DMS53 treated with DMSO at 0.1 percent for 48 hours (cell line): Measurements from ENCODE around the gene KDM1B.
"Not testable (repeated sequence)": the region's sequence is repeated elsewhere in the genome, so short reads cannot be mapped to it uniquely, and the experiment has no call there.

Source experiments
- DNase-seq: peaks from one replicate; lab custom pipeline; 2025; ENCODE audit not compliant: unreplicated experiment; lab: John Stamatoyannopoulos, UW

KDM1B gene

GRCh38 chr6:18227166-18227565 lies 71.9 kb downstream of the KDM1B start:
- not testable (repeated sequence) for DNase-seq

- not testable (repeated sequence) for DNase-seq
These were observed 73.4 kb downstream of the KDM1B start for GRCh38 chr6:18228590-18228989.

DNA sequence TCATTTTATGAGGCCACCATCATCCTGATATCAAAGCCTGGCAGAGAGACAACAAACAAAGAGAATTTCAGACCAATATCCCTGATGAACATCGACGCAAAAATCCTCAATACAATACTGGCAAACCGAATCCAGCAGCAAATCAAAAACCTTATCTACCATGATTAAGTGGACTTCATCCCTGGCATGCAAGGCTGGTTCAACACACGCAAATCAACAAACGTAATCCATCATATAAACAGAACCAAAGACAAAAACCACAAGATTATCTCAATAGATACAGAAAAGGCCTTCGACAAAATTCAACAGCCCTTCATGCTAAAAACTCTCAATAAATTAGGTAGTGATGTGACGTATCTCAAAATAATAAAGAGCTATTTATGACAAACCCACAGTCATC lies 76.6 kb downstream of the KDM1B start:
- not testable (repeated sequence) for DNase-seq

DNA sequence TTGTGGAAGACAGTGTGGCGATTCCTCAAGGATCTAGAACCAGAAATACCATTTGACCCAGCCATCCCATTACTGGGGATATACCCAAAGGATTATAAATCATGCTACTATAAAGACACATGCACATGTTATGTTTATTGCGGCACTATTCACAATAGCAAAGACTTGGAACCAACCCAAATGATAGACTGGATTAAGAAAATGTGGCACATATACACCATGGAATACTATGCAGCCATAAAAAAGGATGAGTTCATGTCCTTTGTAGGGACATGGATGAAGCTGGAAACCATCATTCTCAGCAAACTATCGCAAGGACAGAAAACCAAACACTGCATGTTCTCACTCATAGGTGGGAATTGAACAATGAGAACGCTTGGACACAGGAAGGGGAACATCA lies 78.5 kb downstream of the KDM1B start:
- DNase-seq: not testable (repeated sequence)

GRCh38 chr6:18234564-18234963 lies 79.3 kb downstream of the KDM1B start:
- no peak for DNase-seq

DNA sequence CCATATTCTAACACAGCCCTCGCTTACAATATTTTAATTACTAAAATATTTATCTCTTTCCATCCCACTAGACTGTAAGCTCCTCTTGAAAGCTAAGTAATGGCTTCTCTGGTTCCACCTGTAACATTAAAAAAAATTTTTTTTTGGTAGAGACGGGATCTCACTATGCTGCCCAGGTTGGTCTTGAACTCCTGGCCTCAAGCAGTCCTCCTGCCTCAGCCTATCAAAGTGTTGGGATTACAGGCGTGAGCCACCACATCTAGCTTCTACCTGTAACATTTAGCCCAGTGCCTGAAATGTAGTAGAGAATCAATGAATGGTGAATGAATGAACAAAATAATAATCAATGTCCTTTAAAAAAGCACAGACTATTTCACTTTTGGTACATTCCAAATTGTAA lies 80.3 kb downstream of the KDM1B start:
- DNase-seq: no peak

DNA sequence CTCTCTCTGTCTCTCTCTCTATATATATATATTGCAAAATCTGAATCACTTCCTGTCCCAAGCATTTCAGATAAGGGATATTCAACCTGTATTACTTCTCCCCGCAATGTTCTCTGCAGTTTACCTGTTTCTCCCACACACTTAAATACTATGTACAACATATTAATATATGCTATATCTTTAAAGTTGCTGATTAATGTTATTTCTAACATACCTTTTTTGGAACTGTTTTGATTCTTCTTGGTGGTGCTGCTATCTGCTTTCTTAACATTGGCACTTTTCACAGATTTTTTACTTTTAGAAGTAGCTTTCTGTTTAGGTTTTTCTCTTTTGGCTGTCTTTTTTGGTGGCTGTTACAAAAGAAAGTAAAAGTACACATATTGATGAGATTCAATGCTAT lies 81.9 kb downstream of the KDM1B start:
- no peak for DNase-seq

- DNase-seq: no peak
These were observed 85.0 kb downstream of the KDM1B start for GRCh38 chr6:18240230-18240629.

GRCh38 chr6:18241208-18242038 lies 86.2 kb downstream of the KDM1B start:
- no peak for DNase-seq

DNA sequence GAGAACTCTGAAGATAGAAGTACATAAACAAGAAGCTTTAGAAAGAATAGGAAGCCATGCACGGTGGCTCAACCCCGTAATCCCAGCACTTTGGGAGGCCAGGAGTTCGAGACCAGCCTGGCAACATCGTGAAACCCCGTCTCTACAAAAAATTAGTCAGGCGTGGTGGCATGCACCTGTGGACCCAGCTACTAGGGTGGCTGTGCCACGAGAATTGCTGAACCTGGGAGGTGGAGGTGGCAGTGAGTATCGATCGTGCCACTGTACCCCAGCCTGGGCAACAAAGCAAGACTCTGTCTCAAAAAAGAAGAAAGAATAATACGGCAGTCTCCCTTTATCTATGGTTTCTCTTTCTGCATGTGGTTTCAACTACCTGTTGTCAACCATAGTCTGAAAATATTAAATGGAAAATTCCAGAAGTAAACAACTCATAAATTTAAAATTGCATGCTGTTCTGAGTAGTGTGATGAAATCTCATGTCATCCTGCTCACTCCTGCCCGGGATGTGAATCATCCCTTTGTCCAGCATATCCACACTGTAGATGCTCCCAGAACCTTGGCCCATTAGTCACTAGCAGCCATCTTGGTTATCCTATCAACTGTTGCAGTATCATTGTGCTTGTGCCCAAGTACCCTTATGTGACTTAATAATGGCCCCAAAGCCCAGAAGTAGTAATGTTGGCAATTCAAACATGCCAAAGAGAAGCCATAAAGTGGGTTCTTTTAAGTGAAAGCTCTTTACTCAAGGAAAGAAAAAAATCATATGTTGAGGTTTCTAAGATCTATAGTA lies 87.0 kb downstream of the KDM1B start:
- DNase-seq: no peak

GRCh38 chr6:18243302-18243893 lies 88.2 kb downstream of the KDM1B start:
- DNase-seq: no peak

- DNase-seq: no peak
These were observed 89.0 kb downstream of the KDM1B start for GRCh38 chr6:18244251-18244650.

GRCh38 chr6:18245079-18245478 lies 89.9 kb downstream of the KDM1B start:
- DNase-seq: no peak

DNA sequence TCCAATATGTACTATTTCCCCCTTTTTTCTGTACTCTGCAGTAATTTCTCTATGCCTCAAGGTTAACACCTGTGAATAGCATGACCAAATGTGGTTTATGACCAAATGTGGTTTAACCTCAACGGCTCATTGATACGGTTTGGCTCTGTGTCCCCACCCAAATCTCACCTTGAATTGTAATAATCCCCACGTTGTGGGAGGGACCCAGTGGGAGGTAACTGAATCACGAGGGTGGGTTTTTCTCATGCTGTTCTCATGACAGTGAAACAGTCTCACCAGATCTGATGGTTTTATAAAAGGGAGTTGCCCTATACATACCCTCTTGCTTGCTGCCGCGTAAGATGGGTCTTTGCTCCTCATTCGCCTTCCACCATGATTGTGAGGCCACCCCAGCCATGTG lies 90.4 kb downstream of the KDM1B start:
- no peak for DNase-seq

DNA sequence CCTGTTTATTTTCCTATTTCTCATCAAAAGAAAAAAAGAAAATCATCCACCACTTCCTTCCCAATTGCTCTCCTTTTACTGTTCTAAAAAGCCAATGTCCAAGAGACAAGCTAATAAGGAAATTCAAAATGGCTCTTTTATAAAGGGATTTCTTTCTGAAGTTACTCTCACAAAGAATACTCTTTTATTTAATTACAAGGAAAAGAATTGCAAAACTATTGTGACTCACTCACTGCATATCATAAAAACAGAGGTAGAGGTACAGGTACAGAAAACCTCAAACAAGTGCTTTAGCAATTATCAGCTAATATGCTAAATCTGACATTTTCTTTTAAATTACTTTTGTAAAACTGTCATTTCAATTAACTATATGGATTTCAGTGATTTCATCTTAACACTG lies 91.0 kb downstream of the KDM1B start:
- no peak for DNase-seq

DNA sequence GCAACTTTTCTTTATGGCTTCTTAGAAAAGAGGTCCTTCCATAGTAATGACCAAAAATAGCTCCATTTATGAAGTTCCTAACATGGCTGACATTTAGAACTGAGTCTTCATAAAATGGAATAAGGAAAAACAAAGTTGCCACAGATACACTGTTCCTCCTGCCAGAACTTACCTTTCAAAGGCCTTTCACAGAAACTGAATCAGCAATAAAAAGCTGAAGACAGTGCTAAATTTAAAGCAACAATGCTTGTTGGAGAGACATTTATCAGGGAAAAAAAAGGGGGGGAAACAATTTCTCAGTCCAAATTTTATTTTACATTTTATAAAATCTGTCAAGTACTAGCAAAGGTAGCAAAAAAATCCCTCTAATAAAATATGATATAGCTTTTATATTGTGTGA lies 91.8 kb downstream of the KDM1B start:
- no peak for DNase-seq

DNA sequence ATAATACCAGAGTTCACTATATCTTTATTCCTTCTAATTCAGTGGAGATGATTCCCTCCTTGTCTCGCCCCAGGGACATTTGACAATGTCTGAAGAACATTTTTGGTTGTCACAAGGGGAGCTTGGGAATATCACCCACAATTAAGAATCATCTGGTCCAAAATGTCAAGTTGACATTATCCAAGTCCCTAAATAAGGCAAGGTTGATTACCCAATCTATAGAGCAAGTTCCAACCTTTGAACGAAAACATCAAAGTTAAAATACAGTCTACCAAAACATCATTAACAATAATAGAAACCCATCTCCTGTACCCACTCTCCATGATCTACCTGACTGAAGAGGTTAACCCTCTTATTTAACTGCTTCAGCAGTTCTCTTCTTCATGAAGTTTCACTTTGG lies 93.5 kb downstream of the KDM1B start:
- no peak for DNase-seq

GRCh38 chr6:18249271-18249670 lies 94.0 kb downstream of the KDM1B start:
- no peak for DNase-seq

GRCh38 chr6:18253635-18254034 lies 98.4 kb downstream of the KDM1B start:
- no peak for DNase-seq

DNA sequence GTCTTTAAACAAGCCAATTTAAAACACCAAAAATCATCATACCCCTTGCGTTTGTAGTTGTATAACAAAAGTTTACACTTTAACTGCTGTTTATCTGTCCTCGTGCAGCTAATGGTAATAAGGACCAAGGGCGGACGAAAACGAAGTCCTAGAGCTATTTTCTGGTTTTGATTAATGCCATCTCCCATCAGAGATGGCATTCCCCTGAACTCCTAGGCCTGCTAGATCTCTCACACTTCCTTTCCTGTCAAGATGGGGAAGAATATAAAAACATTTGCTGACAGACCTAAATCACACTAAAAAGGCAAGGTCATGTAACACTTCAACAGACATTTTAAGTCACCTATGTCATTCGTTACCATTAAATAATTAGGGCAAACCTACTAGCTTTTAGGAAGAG lies 99.6 kb downstream of the KDM1B start:
- no peak for DNase-seq

GRCh38 chr6:18259675-18260447 lies 104.6 kb downstream of the KDM1B start:
- no peak for DNase-seq
